Spleen (tissue), 7 donors: ENCODE results near the gene CUBN.

ENCODE experiments used
- CTCF ChIP-seq, 11 experiments: fragments of 200-600 bp in 7 of 11; fragments of 450-650 bp in 4 of 11; sonication (generic) in 4 of 11; IDR thresholded peaks in 8 of 11; conservative IDR thresholded peaks in 3 of 11; 1 replicate in 7 of 11; 2 replicates in 4 of 11; pipeline versions ENCODE4 v1.4.0 to v1.8.0; 2016 to 2021; ENCODE audit warnings: antibody characterized with exemption in 11 of 11, inconsistent platforms in 4 of 11, mild to moderate bottlenecking in 1 of 11
- POLR2A ChIP-seq, 3 donors: fragments of 450-650 bp; IDR thresholded peaks; one replicate each; pipeline ENCODE4 v1.5.1; 2017; ENCODE audit warnings: antibody characterized with exemption in 3 of 3, mild to moderate bottlenecking in 1 of 3
- POLR2AphosphoS5 ChIP-seq, 3 donors: sonication (generic); formaldehyde crosslinking; IDR thresholded peaks; one replicate each; pipeline ENCODE4 v1.5.1; 2017; ENCODE audit warnings: antibody characterized with exemption in 3 of 3
- donor health status: DM: no; HTN: no; CAD: no; lungs with moderate emphysema.
- donor health status: DM: no; HTN: no; CAD: no.
- donor health status: DM: no; HTN: no; CAD: no.

GRCh38 chr10:16816830-16817124 lies 312.8 kb downstream of the CUBN start:
- TF ChIP-seq CTCF (IDR thresholded peaks at IDR 0.05 in 8 of 11, conservative IDR thresholded peaks at IDR 0.05 in 3 of 11), result no peak
- no peak for TF ChIP-seq POLR2A (IDR thresholded peaks at IDR 0.05)
- TF ChIP-seq POLR2AphosphoS5 (IDR thresholded peaks at IDR 0.05), result no peak
